CD8-positive, alpha-beta memory T cell (primary cell): ENCODE results near the gene CACNA1C. TPM values are rescaled to one million over a fixed set of nuclear protein-coding genes. Genes with fewer than 3 reads are reported as not detected.

ENCODE experiments used
- CTCF ChIA-PET: fragments of 350-600 bp; sonication (Branson Sonifier 250); formaldehyde crosslinking; loops from one replicate; lab custom pipeline; 2021; ENCODE audit warnings: antibody characterized with exemption; lab: Charles Lee
- POLR2A ChIA-PET: fragments of 350-600 bp; sonication (Branson Sonifier 250); formaldehyde crosslinking; loops from one replicate; lab custom pipeline; 2021; ENCODE audit warnings: antibody characterized with exemption; lab: Charles Lee
- DNase-seq, 5 donors: peaks; one replicate each; pipeline versions ENCODE4 v3.0.0 to v3.0.0-alpha.2; 2020 to 2022; ENCODE audit warnings: mixed read lengths in 1 of 5
- H3K27ac ChIP-seq: one replicate; pipeline ENCODE4 v1.7.0; 2013; ENCODE audit warnings: low read depth, mild to moderate bottlenecking, low read length, moderate library complexity
- H3K27me3 ChIP-seq: 2 replicates; pipeline ENCODE4 v1.7.0; 2013; ENCODE audit warnings: low read length, mild to moderate bottlenecking; ENCODE audit not compliant: insufficient read depth, poor library complexity, severe bottlenecking
- H3K36me3 ChIP-seq: 2 replicates; pipeline ENCODE4 v1.7.0; 2013; ENCODE audit warnings: mild to moderate bottlenecking, low read length, moderate library complexity; ENCODE audit not compliant: insufficient read depth
- H3K4me1 ChIP-seq: 2 replicates; pipeline ENCODE4 v1.7.0; 2013; ENCODE audit warnings: mild to moderate bottlenecking, low read length, moderate library complexity; ENCODE audit not compliant: insufficient read depth
- H3K4me3 ChIP-seq: 2 replicates; pipeline ENCODE4 v1.7.0; 2013; ENCODE audit warnings: mild to moderate bottlenecking, low read length
- H3K9me3 ChIP-seq: 2 replicates; pipeline ENCODE4 v1.7.0; 2013; ENCODE audit warnings: mild to moderate bottlenecking, low read length
- H3K27ac Mint-ChIP-seq, 8 donors: one replicate each; pipeline ENCODE4 v1.8.0; 2020 to 2021; ENCODE audit warnings: mixed read lengths in 8 of 8, mild to moderate bottlenecking in 6 of 8, inconsistent platforms in 3 of 8, moderate library complexity in 3 of 8
- H3K27me3 Mint-ChIP-seq, 2 donors: one replicate each; pipeline ENCODE4 v1.8.0; 2020 to 2021; ENCODE audit warnings: mixed read lengths in 2 of 2, mild to moderate bottlenecking in 1 of 2, moderate library complexity in 1 of 2
- H3K36me3 Mint-ChIP-seq, 3 donors: one replicate each; pipeline ENCODE4 v1.8.0; 2020 to 2021; ENCODE audit warnings: mixed read lengths in 3 of 3, inconsistent platforms in 1 of 3, mild to moderate bottlenecking in 1 of 3
- H3K4me1 Mint-ChIP-seq, 3 donors: one replicate each; pipeline ENCODE4 v1.8.0; 2020 to 2021; ENCODE audit warnings: mixed read lengths in 3 of 3, inconsistent platforms in 1 of 3, mild to moderate bottlenecking in 1 of 3
- H3K4me3 Mint-ChIP-seq, 7 donors: one replicate each; pipeline ENCODE4 v1.8.0; 2020 to 2021; ENCODE audit warnings: mixed read lengths in 7 of 7, mild to moderate bottlenecking in 6 of 7, moderate library complexity in 4 of 7, inconsistent platforms in 2 of 7
- H3K9me3 Mint-ChIP-seq, 5 donors: one replicate each; pipeline ENCODE4 v1.8.0; 2020 to 2022; ENCODE audit warnings: mixed read lengths in 5 of 5, mild to moderate bottlenecking in 3 of 5, moderate library complexity in 2 of 5, inconsistent platforms in 1 of 5
- polyA plus RNA-seq: library from polyadenylated mRNA; unstranded; fragments of 300-500 nt; fragmentation: Illumina TruSeq; gene quantifications from one replicate; pipeline ENCODE4 v1.2.3, GENCODE V29; 2021
- total RNA-seq, 2 experiments: library from RNA; stranded (reverse); gene quantifications; one replicate each; pipeline ENCODE4 v1.2.3, GENCODE V29; 2021

Gene CACNA1C
- total and polyA plus RNA-seq, 3 experiments from 2014 or later: 0.04 to 0.10 (median 0.04) TPM

DNA sequence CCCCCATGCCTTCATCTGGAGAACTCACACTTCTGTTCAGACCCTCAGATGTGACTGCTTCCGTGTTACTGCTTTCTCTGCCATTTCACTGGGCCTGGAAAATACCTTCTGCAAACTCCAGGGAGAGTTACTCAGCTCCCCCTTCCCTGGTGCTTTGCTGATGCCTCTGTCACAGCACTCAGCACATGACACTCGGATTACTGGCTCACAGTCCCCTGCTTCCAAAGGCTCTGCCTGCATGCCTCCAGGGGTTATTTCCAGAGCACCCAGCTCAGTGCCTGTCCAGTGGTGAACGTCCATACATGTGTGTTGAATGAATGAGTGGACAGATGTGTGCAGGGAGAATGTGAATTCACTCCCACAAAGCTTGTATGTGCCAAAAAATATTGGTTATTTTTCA lies 504.8 kb downstream of the CACNA1C start:
- CTCF ChIA-PET: no interaction called here

DNA sequence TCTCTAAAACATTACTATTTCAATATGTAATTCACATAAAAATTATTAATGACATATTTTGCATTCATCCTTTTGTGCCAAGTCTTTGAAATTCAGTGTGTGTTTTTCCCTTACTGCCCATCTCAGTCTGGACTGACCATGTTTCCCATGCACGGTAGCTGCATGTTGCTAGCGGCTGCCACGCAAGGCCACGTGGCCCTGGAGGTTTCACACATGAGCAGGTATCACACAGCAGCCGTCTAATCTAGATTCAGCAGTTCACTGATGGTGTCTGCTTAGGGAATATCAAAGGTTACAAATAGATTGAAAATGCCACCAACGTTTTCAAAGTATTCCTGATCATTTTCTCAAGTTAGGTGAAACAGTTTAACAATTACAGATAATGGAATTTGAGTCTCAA lies 507.1 kb downstream of the CACNA1C start:
- Histone ChIP-seq H3K9me3 (no peaks in the 10 kb centered on the region), H3K36me3 (no peaks in the 10 kb centered on the region), H3K27ac (no peak overlapping the region), H3K4me3 (no peak overlapping the region), H3K4me1 (no peaks in the 10 kb centered on the region), H3K27me3 (no peaks in the 10 kb centered on the region)
- ChIA-PET CTCF (no interaction called here), POLR2A (no interaction called here)
- Mint-ChIP-seq H3K27me3 (peaks cover 5 to 12% of the 10 kb centered on the region in 2 donors), H3K36me3 (no peaks in the 10 kb centered on the region), H3K4me3 (no peak overlapping the region), H3K4me1 (no peaks in the 10 kb centered on the region), H3K9me3 (no peaks in the 10 kb centered on the region), H3K27ac (no peak overlapping the region)
- DNase-seq: no peak

More for the DNA sequence above, 504.8 kb downstream of the CACNA1C start:
- Mint-ChIP-seq H3K4me3 (no peak overlapping the region), H3K27ac (no peak overlapping the region), H3K4me1 (no peaks in the 10 kb centered on the region), H3K36me3 (no peaks in the 10 kb centered on the region), H3K27me3 (peaks cover 5 to 12% of the 10 kb centered on the region in 2 donors), H3K9me3 (no peaks in the 10 kb centered on the region)
- Histone ChIP-seq H3K4me1 (no peaks in the 10 kb centered on the region), H3K4me3 (no peak overlapping the region), H3K27me3 (no peaks in the 10 kb centered on the region), H3K9me3 (no peaks in the 10 kb centered on the region), H3K36me3 (no peaks in the 10 kb centered on the region), H3K27ac (no peak overlapping the region)
- POLR2A ChIA-PET: no interaction called here
- no peak for DNase-seq

GRCh38 chr12:2560356-2560755 lies 507.6 kb downstream of the CACNA1C start:
- Mint-ChIP-seq H3K4me1 (no peaks in the 10 kb centered on the region), H3K27me3 (peaks cover 5 to 12% of the 10 kb centered on the region in 2 donors), H3K9me3 (no peaks in the 10 kb centered on the region), H3K36me3 (no peaks in the 10 kb centered on the region), H3K4me3 (no peak overlapping the region), H3K27ac (no peak overlapping the region)
- ChIA-PET CTCF (no interaction called here), POLR2A (no interaction called here)
- H3K4me3 ChIP-seq: no peak overlapping the region
- H3K27me3 ChIP-seq: no peaks in the 10 kb centered on the region
- no peaks in the 10 kb centered on the region for H3K4me1 ChIP-seq
- no peaks in the 10 kb centered on the region for H3K36me3 ChIP-seq
- no peak for DNase-seq
- H3K9me3 ChIP-seq: no peaks in the 10 kb centered on the region
- no peak overlapping the region for H3K27ac ChIP-seq

DNA sequence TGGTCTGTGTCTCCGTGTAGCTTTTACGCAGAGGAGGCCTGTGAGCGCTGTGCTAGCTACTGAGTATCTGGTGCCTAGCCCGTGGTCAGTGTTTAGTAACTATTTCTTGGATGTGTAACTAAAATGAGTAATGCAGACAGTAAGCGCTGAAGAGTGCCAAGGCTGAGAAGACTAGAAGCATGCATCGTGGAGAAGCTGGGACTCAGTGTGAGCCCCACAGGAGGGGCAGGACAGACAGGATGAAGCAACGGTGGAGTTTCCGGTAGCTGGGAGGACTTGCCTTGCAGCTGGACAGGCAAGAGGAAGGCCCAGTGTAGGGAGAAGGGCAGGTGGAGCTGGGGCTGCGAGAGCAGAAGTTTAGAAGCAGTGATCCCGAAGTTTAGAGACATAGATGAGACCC lies 508.6 kb downstream of the CACNA1C start:
- Mint-ChIP-seq H3K36me3 (no peaks in the 10 kb centered on the region), H3K27ac (no peak overlapping the region), H3K27me3 (peaks cover 5 to 16% of the 10 kb centered on the region in 2 donors), H3K4me1 (no peaks in the 10 kb centered on the region), H3K9me3 (no peaks in the 10 kb centered on the region), H3K4me3 (no peak overlapping the region)
- no peaks in the 10 kb centered on the region for H3K4me1 ChIP-seq
- no peaks in the 10 kb centered on the region for H3K27me3 ChIP-seq
- ChIA-PET CTCF (no interaction called here), POLR2A (no interaction called here)
- no peak for DNase-seq
- H3K27ac ChIP-seq: no peak overlapping the region
- no peak overlapping the region for H3K4me3 ChIP-seq
- H3K36me3 ChIP-seq: no peaks in the 10 kb centered on the region
- H3K9me3 ChIP-seq: no peaks in the 10 kb centered on the region

DNA sequence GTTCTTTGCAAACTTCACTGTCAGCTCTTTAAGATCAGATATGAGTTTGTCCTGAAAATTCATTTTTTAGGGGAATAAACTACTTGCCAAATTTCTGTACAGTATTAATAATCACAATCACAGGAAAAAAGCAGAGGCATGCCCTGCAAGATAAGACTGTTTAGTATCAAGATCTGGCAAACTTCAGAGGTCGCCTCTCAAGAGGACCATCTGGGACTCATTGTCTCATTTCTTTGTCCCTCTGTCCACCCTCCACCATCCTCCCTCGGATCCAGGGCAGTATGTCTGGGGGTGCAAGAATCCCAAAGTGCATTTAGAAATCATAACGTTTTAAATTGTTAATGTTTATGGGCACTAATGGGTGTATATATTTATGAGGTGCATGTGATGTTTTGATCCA lies 509.6 kb downstream of the CACNA1C start:
- Mint-ChIP-seq H3K9me3 (no peaks in the 10 kb centered on the region), H3K4me3 (no peak overlapping the region), H3K4me1 (no peaks in the 10 kb centered on the region), H3K27me3 (peaks cover 5 to 17% of the 10 kb centered on the region in 2 donors), H3K36me3 (no peaks in the 10 kb centered on the region), H3K27ac (no peak overlapping the region)
- H3K27ac ChIP-seq: no peak overlapping the region
- POLR2A ChIA-PET: no interaction called here
- no peak overlapping the region for H3K4me3 ChIP-seq
- no peaks in the 10 kb centered on the region for H3K36me3 ChIP-seq
- H3K9me3 ChIP-seq: no peaks in the 10 kb centered on the region
- CTCF ChIA-PET: no interaction called here
- H3K4me1 ChIP-seq: no peaks in the 10 kb centered on the region
- H3K27me3 ChIP-seq: no peaks in the 10 kb centered on the region
- no peak for DNase-seq

DNA sequence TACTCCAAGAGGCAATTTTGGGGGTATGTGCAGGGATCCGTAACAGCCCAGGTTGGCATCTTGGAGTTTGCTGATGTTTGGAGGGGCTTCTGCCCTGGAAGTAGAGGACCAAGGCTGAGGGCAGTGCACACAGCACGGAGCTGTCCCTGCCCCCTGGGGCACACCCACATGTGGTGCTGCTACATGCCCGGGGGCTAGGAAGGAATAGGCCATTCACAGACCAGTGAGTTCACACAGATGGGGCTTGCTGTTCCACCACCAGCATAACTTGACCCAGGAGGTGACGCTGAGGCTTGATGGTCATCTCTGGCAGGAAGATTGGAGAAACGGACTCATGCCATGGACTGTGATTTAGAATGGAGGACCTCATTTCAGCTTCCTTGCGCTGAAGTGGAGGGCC lies 510.9 kb downstream of the CACNA1C start:
- Mint-ChIP-seq H3K27me3 (peaks cover 4 to 11% of the 10 kb centered on the region in 2 donors), H3K4me1 (no peaks in the 10 kb centered on the region)

DNA sequence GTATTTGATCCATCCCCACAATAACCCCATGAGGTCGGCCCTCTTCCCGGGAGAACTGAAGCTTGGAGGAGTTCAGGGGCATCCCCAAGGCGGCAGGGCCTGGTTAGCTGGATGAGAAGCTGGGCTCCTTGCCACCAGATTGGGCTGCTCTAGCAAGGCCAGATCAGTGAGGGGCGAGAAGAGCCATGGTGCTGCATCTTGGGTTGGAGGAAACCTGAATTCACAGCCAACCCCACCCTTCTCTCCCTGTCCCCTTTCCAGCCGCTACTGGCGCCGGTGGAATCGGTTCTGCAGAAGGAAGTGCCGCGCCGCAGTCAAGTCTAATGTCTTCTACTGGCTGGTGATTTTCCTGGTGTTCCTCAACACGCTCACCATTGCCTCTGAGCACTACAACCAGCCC lies 513.4 kb downstream of the CACNA1C start:
- Mint-ChIP-seq H3K36me3 (no peaks in the 10 kb centered on the region), H3K4me3 (no peak overlapping the region), H3K27me3 (peaks cover 4 to 18% of the 10 kb centered on the region in 2 donors), H3K9me3 (no peaks in the 10 kb centered on the region), H3K4me1 (no peaks in the 10 kb centered on the region), H3K27ac (peak overlapping the region in 1 of 8 donors; percentile 22)
- Histone ChIP-seq H3K36me3 (no peaks in the 10 kb centered on the region), H3K9me3 (no peaks in the 10 kb centered on the region), H3K4me1 (no peaks in the 10 kb centered on the region), H3K27me3 (no peaks in the 10 kb centered on the region), H3K4me3 (no peak overlapping the region), H3K27ac (no peak overlapping the region)
- ChIA-PET POLR2A (no interaction called here), CTCF (no interaction called here)
- DNase-seq: no peak

More for the DNA sequence above, 510.9 kb downstream of the CACNA1C start:
- no peak for DNase-seq
- Mint-ChIP-seq H3K4me3 (no peak overlapping the region), H3K9me3 (no peaks in the 10 kb centered on the region), H3K27ac (no peak overlapping the region), H3K36me3 (no peaks in the 10 kb centered on the region)
- Histone ChIP-seq H3K27ac (no peak overlapping the region), H3K27me3 (no peaks in the 10 kb centered on the region), H3K36me3 (no peaks in the 10 kb centered on the region), H3K9me3 (no peaks in the 10 kb centered on the region), H3K4me3 (no peak overlapping the region), H3K4me1 (no peaks in the 10 kb centered on the region)
- ChIA-PET POLR2A (no interaction called here), CTCF (no interaction called here)

DNA sequence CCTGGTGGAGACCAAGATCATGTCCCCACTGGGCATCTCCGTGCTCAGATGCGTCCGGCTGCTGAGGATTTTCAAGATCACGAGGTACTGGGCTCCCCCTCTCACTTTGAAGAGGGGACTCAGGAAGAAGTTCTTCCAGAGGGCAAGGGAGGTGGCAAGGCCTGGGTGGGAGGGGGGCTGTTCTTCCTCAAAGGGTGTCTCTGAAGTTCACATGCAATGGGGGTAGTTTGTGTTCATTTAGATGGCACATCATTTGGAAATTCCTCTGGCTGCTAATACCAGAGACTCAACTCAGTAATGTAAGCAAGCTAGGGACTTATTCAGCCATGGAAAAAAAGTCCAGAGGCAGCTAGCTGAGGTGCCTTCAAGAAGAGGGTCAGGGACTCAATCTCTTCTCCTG lies 514.9 kb downstream of the CACNA1C start:
- POLR2A ChIA-PET: no interaction called here
- DNase-seq: no peak
- Mint-ChIP-seq H3K27ac (peak overlapping the region in 1 of 8 donors; percentile 10), H3K9me3 (no peaks in the 10 kb centered on the region), H3K4me3 (no peak overlapping the region), H3K36me3 (no peaks in the 10 kb centered on the region), H3K27me3 (peaks cover 4 to 18% of the 10 kb centered on the region in 2 donors), H3K4me1 (no peaks in the 10 kb centered on the region)
- no peaks in the 10 kb centered on the region for H3K9me3 ChIP-seq
- H3K4me3 ChIP-seq: no peak overlapping the region
- no peaks in the 10 kb centered on the region for H3K4me1 ChIP-seq
- no peaks in the 10 kb centered on the region for H3K27me3 ChIP-seq
- no peaks in the 10 kb centered on the region for H3K36me3 ChIP-seq
- CTCF ChIA-PET: no interaction called here
- H3K27ac ChIP-seq: no peak overlapping the region

DNA sequence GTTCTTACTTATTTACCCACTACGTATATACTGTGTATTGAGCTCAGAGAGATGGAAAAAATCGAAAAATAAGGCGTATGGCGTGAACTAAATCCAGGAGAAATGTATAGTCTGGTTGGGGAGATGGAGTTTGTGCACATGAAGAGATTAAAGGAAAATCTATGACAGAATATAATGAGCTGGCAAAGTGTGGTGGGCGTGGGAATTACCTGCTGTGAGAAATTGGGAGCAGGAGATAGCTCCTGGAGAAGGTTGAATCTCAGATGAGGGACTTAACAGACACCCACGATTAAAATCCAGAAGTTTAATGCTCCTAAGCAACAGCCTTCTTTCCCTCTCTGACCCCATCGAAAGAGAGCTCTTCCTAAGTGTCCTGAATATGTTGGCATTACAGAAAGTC lies 517.8 kb downstream of the CACNA1C start:
- H3K27me3 Mint-ChIP-seq: peaks cover 7 to 41% of the 10 kb centered on the region in 2 donors
- Histone ChIP-seq H3K4me1 (no peaks in the 10 kb centered on the region), H3K36me3 (no peaks in the 10 kb centered on the region), H3K9me3 (no peaks in the 10 kb centered on the region), H3K27ac (no peak overlapping the region), H3K4me3 (no peak overlapping the region), H3K27me3 (no peaks in the 10 kb centered on the region)
- DNase-seq: no peak
- ChIA-PET CTCF (interaction anchor here (1.1 kb wide), 1 partner anchor 12 kb away, joined by 4 read pairs; no protein-coding TSS in a partner anchor), POLR2A (no interaction called here)
- H3K4me1 Mint-ChIP-seq: no peaks in the 10 kb centered on the region
- H3K36me3 Mint-ChIP-seq: no peaks in the 10 kb centered on the region
- no peak overlapping the region for H3K4me3 Mint-ChIP-seq
- no peaks in the 10 kb centered on the region for H3K9me3 Mint-ChIP-seq
- H3K27ac Mint-ChIP-seq: no peak overlapping the region
